ENCODE results near the gene LRP1B. TPM values are rescaled to one million over a fixed set of nuclear protein-coding genes. Genes with fewer than 3 reads are reported as not detected.
"Not testable (repeated sequence)": the region's sequence is repeated elsewhere in the genome, so short reads cannot be mapped to it uniquely, and the experiment has no call there.

The LRP1B gene
- polyA plus RNA-seq, 2 of the 4 experiments (the other 2 are of a cell fraction): 0.03 TPM; not detected in 1

- TF ChIP-seq REST (IDR thresholded peaks at IDR 0.05) (no peak), ESRRA (IDR thresholded peaks at IDR 0.05; ENCODE audit: borderline replicate concordance, low read length) (no peak), PBX3 (IDR thresholded peaks at IDR 0.05) (no peak), ZC3H11A (IDR thresholded peaks at IDR 0.05) (no peak)
Measured at GRCh38 chr2:141820893-141821292, 309.9 kb downstream of the LRP1B start (continued).

- DNase-seq (ENCODE audit: low read depth in 1 of 2, low spot score in 1 of 2); FAIRE-seq; H3K4me1 ChIP-seq; H3K27ac ChIP-seq; H3K9me3 ChIP-seq; H3K4me2 ChIP-seq; H3K4me3 ChIP-seq; POLR2A ChIA-PET; ATAC-seq: not testable (repeated sequence)
- CTCF ChIA-PET: interaction anchor here (0.9 to 2.3 kb wide), 4 partner anchors 9 to 117 kb away, joined by 3 to 6 read pairs (median 3); no protein-coding TSS in a partner anchor
- 3% methylated on average over 3 of the region's 3 CpGs for WGBS (ENCODE audit: missing lambda C conversion rate)
- peak; percentile 53 for TF ChIP-seq MAFK (IDR thresholded peaks at IDR 0.05; ENCODE audit: partially characterized antibody)
Measured at GRCh38 chr2:141815320-141815719, 315.5 kb downstream of the LRP1B start.

- 0% methylated on average over 2 of the region's 2 CpGs for WGBS (ENCODE audit: missing lambda C conversion rate)
- Histone ChIP-seq H3K27ac (no peak overlapping the region), H3K9me3 (no peaks in the 10 kb centered on the region), H3K4me2 (no peak overlapping the region), H3K4me3 (no peak overlapping the region), H3K4me1 (no peaks in the 10 kb centered on the region)
- POLR2A ChIA-PET: no interaction called here
- CTCF ChIA-PET: interaction anchor here (1.1 kb wide), 1 partner anchor 10 kb away, joined by 3 read pairs; no protein-coding TSS in a partner anchor
- TF ChIP-seq RAD21 (conservative IDR thresholded peaks at IDR 0.05 in 1 of 2, IDR thresholded peaks at IDR 0.05 in 1 of 2) (no peak), ZFP36 (IDR thresholded peaks at IDR 0.05; ENCODE audit: borderline replicate concordance, partially characterized antibody) (peak; percentile 90), ZSCAN20 (CRISPR knock-in tag; IDR thresholded peaks at IDR 0.05) (no peak)
- ATAC-seq (no peak), DNase-seq (ENCODE audit: low read depth in 1 of 2, low spot score in 1 of 2) (no peak), FAIRE-seq (no peak)
Measured at GRCh38 chr2:141814150-141814549, 316.7 kb downstream of the LRP1B start.

GRCh38 chr2:141810148-141810547 lies 320.7 kb downstream of the LRP1B start:
- H3K4me2 ChIP-seq: no peak overlapping the region
- DNase-seq (ENCODE audit: low read depth in 1 of 2, low spot score in 1 of 2): no peak
- no peak overlapping the region for H3K4me3 ChIP-seq
- no peaks in the 10 kb centered on the region for H3K9me3 ChIP-seq
- H3K4me1 ChIP-seq: no peaks in the 10 kb centered on the region
- TF ChIP-seq MAZ (IDR thresholded peaks at IDR 0.05; ENCODE audit: borderline replicate concordance, low read depth, low read length) (no peak), CHD2 (IDR thresholded peaks at IDR 0.05; ENCODE audit: low read length, partially characterized antibody) (no peak), NPAS2 (CRISPR knock-in tag; IDR thresholded peaks at IDR 0.05; ENCODE audit: borderline replicate concordance) (no peak), FOSB (CRISPR knock-in tag; IDR thresholded peaks at IDR 0.05) (no peak), NR3C1 (IDR thresholded peaks at IDR 0.05) (no peak), HOXB13 (CRISPR knock-in tag; IDR thresholded peaks at IDR 0.05; ENCODE audit: low read depth) (no peak), HDAC2 (IDR thresholded peaks at IDR 0.05) (no peak), CBX8 (IDR thresholded peaks at IDR 0.05) (no peak), SMC3 (IDR thresholded peaks at IDR 0.05) (no peak), JUN (IDR thresholded peaks at IDR 0.05) (no peak), HOXA7 (CRISPR knock-in tag; IDR thresholded peaks at IDR 0.05) (no peak), ESRRA (IDR thresholded peaks at IDR 0.05; ENCODE audit: borderline replicate concordance, low read length) (no peak), POLR2AphosphoS2 (conservative IDR thresholded peaks at IDR 0.05; ENCODE audit: low read length) (no peak), E2F6 (IDR thresholded peaks at IDR 0.05; ENCODE audit: borderline replicate concordance, low read depth) (no peak)
- no peak for FAIRE-seq
- WGBS (ENCODE audit: missing lambda C conversion rate): 18% methylated on average over 7 of the region's 7 CpGs
- CTCF ChIA-PET: no interaction called here
- POLR2A ChIA-PET: no interaction called here
- H3K27ac ChIP-seq: no peak overlapping the region
- no peak for ATAC-seq

Measured in A549 (cell line).